Measurements from ENCODE around the gene ABCA1.

The ABCA1 gene

GRCh38 chr9:104836767-104837166 lies 91.2 kb downstream of the ABCA1 start:
- DNase-seq, result no peak

GRCh38 chr9:104836235-104836634 lies 91.7 kb downstream of the ABCA1 start:
- peak; percentile 15 for DNase-seq

- no peak for DNase-seq
These were observed 92.8 kb downstream of the ABCA1 start for GRCh38 chr9:104835161-104835560.

GRCh38 chr9:104833696-104834095 lies 94.3 kb downstream of the ABCA1 start:
- no peak for DNase-seq

- no peak for DNase-seq
These were observed 96.3 kb downstream of the ABCA1 start for GRCh38 chr9:104831681-104832080.

GRCh38 chr9:104826911-104827310 lies 101.0 kb downstream of the ABCA1 start:
- DNase-seq, result no peak

- no peak for DNase-seq
These were observed 101.7 kb downstream of the ABCA1 start for GRCh38 chr9:104826079-104826775.

- no peak for DNase-seq
These were observed 107.6 kb downstream of the ABCA1 start for GRCh38 chr9:104820336-104820735.

- DNase-seq, result no peak
These were observed 108.9 kb downstream of the ABCA1 start for GRCh38 chr9:104819033-104819432.

GRCh38 chr9:104817437-104817836 lies 110.5 kb downstream of the ABCA1 start:
- DNase-seq, result no peak

GRCh38 chr9:104815851-104816565 lies 111.9 kb downstream of the ABCA1 start:
- DNase-seq, result no peak

GRCh38 chr9:104810421-104811339 lies 117.3 kb downstream of the ABCA1 start:
- DNase-seq, result no peak

- DNase-seq, result no peak
These were observed 119.8 kb downstream of the ABCA1 start for GRCh38 chr9:104808035-104808614.

GRCh38 chr9:104805441-104805840 lies 122.5 kb downstream of the ABCA1 start:
- no peak for DNase-seq

- no peak for DNase-seq
These were observed 125.0 kb downstream of the ABCA1 start for GRCh38 chr9:104802906-104803305.

- DNase-seq, result no peak
These were observed 125.8 kb downstream of the ABCA1 start for GRCh38 chr9:104802110-104802509.

- DNase-seq, result no peak
These were observed 127.7 kb downstream of the ABCA1 start for GRCh38 chr9:104800068-104800785.

- no peak for DNase-seq
These were observed 129.6 kb downstream of the ABCA1 start for GRCh38 chr9:104798209-104798995.

GRCh38 chr9:104795857-104796256 lies 132.1 kb downstream of the ABCA1 start:
- no peak for DNase-seq

- no peak for DNase-seq
These were observed 132.9 kb downstream of the ABCA1 start for GRCh38 chr9:104795082-104795481.

- no peak for DNase-seq
These were observed 133.9 kb downstream of the ABCA1 start for GRCh38 chr9:104794070-104794469.

GRCh38 chr9:104788251-104788650 lies 139.7 kb downstream of the ABCA1 start:
- DNase-seq, result no peak
